DND-41 (cell line): Measurements from ENCODE around the gene BCL11B.

Source experiments
- CTCF ChIP-seq: IDR thresholded peaks from 2 replicates; pipeline ENCODE4 v1.5.1; 2012; ENCODE audit warnings: borderline replicate concordance, low read length, moderate library complexity, mild to moderate bottlenecking; ENCODE audit not compliant: poor library complexity, severe bottlenecking; ENCODE audit errors: extremely low read depth
- EZH2 ChIP-seq: IDR thresholded peaks from 3 replicates; pipeline ENCODE4 v1.6.1; 2012; ENCODE audit warnings: borderline replicate concordance, low read depth, mild to moderate bottlenecking, moderate library complexity, low read length, inconsistent platforms; ENCODE audit not compliant: severe bottlenecking

- TF ChIP-seq CTCF: no peak
- no peak for TF ChIP-seq EZH2
Observed at GRCh38 chr14:99166506-99166905, 105.5 kb downstream of the BCL11B start.
